ENCODE measurements around the gene CBLB.
"Not testable (repeated sequence)": the region's sequence is repeated elsewhere in the genome, so short reads cannot be mapped to it uniquely, and the experiment has no call there.

CBLB gene

DNA sequence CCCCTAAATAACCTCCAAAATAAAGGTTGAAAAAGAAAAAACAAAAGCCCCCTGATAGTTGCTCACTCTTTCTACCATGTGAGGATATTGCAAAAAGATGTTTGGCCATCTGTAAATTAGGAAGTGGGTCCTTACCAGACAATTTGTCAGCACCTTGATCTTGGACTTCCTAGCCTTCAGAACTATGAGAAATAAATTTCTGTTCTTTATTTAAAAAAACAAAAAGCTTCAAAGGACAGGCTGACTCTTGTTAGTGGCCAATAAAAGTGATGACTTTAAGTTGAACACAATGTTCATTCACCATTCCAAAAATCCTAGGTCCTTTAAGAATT is 103.5 kb downstream of the CBLB start:
- Histone ChIP-seq H3K9ac (ENCODE audit: insufficient read length) (no peak overlapping the region), H3K27ac (no peak overlapping the region), H3K36me3 (ENCODE audit: insufficient read depth, low read length) (no peaks in the 10 kb centered on the region), H3K9me3 (ENCODE audit: low read depth, low read length) (no peaks in the 10 kb centered on the region), H3K4me3 (no peak overlapping the region)
- DNase-seq (ENCODE audit: low read depth, low spot score): no peak
- TF ChIP-seq POLR2AphosphoS5 (IDR thresholded peaks at IDR 0.05; ENCODE audit: borderline replicate concordance, low read depth, low read length): no peak
- no peak for TF ChIP-seq EZH2 (IDR thresholded peaks at IDR 0.05)
- no peak for TF ChIP-seq FOXP2 (optimal IDR thresholded peaks at IDR 0.05; ENCODE audit: control extremely low read depth, extremely low read length, insufficient read depth)

GRCh38 chr3:105764378-105765307 is 104.2 kb downstream of the CBLB start:
- TF ChIP-seq EZH2 (IDR thresholded peaks at IDR 0.05): no peak
- no peak for TF ChIP-seq FOXP2 (optimal IDR thresholded peaks at IDR 0.05; ENCODE audit: control extremely low read depth, extremely low read length, insufficient read depth)
- TF ChIP-seq POLR2AphosphoS5 (IDR thresholded peaks at IDR 0.05; ENCODE audit: borderline replicate concordance, low read depth, low read length): no peak
- no peak for DNase-seq (ENCODE audit: low read depth, low spot score)
- Histone ChIP-seq H3K36me3 (ENCODE audit: insufficient read depth, low read length) (no peaks in the 10 kb centered on the region; the same call in 1 of the 2 replicates), H3K9me3 (ENCODE audit: low read depth, low read length) (no peaks in the 10 kb centered on the region), H3K4me3 (no peak overlapping the region), H3K27ac (no peak overlapping the region), H3K9ac (ENCODE audit: insufficient read length) (no peak overlapping the region)

GRCh38 chr3:105763659-105764036 is 105.2 kb downstream of the CBLB start:
- DNase-seq (ENCODE audit: low read depth, low spot score): no peak
- TF ChIP-seq EZH2 (IDR thresholded peaks at IDR 0.05): no peak
- TF ChIP-seq POLR2AphosphoS5 (IDR thresholded peaks at IDR 0.05; ENCODE audit: borderline replicate concordance, low read depth, low read length): no peak
- no peak for TF ChIP-seq FOXP2 (optimal IDR thresholded peaks at IDR 0.05; ENCODE audit: control extremely low read depth, extremely low read length, insufficient read depth)
- no peak overlapping the region for H3K4me3 ChIP-seq
- H3K9ac ChIP-seq (ENCODE audit: insufficient read length): no peak overlapping the region
- H3K36me3 ChIP-seq (ENCODE audit: insufficient read depth, low read length): no peaks in the 10 kb centered on the region; the same call in 1 of the 2 replicates
- no peaks in the 10 kb centered on the region for H3K9me3 ChIP-seq (ENCODE audit: low read depth, low read length)
- H3K27ac ChIP-seq: no peak overlapping the region

GRCh38 chr3:105762749-105763658 is 105.8 kb downstream of the CBLB start:
- Histone ChIP-seq H3K36me3 (ENCODE audit: insufficient read depth, low read length) (no peaks in the 10 kb centered on the region; the same call in 1 of the 2 replicates), H3K9ac (ENCODE audit: insufficient read length) (no peak overlapping the region), H3K9me3 (ENCODE audit: low read depth, low read length) (no peaks in the 10 kb centered on the region), H3K27ac (no peak overlapping the region), H3K4me3 (no peak overlapping the region)
- DNase-seq (ENCODE audit: low read depth, low spot score): no peak
- TF ChIP-seq FOXP2 (optimal IDR thresholded peaks at IDR 0.05; ENCODE audit: control extremely low read depth, extremely low read length, insufficient read depth) (no peak), EZH2 (IDR thresholded peaks at IDR 0.05) (no peak), POLR2AphosphoS5 (IDR thresholded peaks at IDR 0.05; ENCODE audit: borderline replicate concordance, low read depth, low read length) (no peak)

DNA sequence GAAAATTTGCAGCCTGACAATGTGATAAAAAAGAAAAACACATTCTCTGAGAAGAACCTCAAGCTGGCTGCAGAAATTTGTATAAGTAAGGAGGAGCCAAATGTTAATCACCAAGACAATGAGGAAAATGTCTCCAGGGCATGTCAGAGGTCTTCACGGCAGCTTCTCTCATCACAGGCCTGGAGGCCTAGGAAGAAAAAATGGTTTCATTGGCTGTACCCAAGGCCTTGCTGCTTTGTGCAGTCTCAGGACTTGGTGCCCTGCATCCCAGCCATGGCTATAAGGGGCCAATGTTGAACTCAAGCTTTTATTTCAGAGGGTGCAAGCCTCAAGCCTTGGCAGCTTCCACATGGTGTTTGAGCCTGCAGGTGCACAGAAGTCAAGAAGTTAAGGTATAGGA is 106.6 kb downstream of the CBLB start:
- H3K27ac ChIP-seq; H3K4me3 ChIP-seq; H3K9me3 ChIP-seq (ENCODE audit: low read depth, low read length); DNase-seq (ENCODE audit: low read depth, low spot score); H3K9ac ChIP-seq (ENCODE audit: insufficient read length); H3K36me3 ChIP-seq (ENCODE audit: insufficient read depth, low read length): not testable (repeated sequence)

GRCh38 chr3:105759442-105760078 is 109.3 kb downstream of the CBLB start:
- H3K36me3 ChIP-seq (ENCODE audit: insufficient read depth, low read length): no peaks in the 10 kb centered on the region; the same call in 1 of the 2 replicates
- H3K4me3 ChIP-seq: no peak overlapping the region

GRCh38 chr3:105758451-105758850 is 110.4 kb downstream of the CBLB start:
- no peak overlapping the region for H3K27ac ChIP-seq
- no peak for DNase-seq (ENCODE audit: low read depth, low spot score)
- no peak overlapping the region for H3K4me3 ChIP-seq
- TF ChIP-seq EZH2 (IDR thresholded peaks at IDR 0.05) (no peak), FOXP2 (optimal IDR thresholded peaks at IDR 0.05; ENCODE audit: control extremely low read depth, extremely low read length, insufficient read depth) (no peak), POLR2AphosphoS5 (IDR thresholded peaks at IDR 0.05; ENCODE audit: borderline replicate concordance, low read depth, low read length) (no peak)
- H3K9ac ChIP-seq (ENCODE audit: insufficient read length): no peak overlapping the region
- no peaks in the 10 kb centered on the region; the same call in 1 of the 2 replicates for H3K36me3 ChIP-seq (ENCODE audit: insufficient read depth, low read length)
- no peaks in the 10 kb centered on the region for H3K9me3 ChIP-seq (ENCODE audit: low read depth, low read length)

More at GRCh38 chr3:105759442-105760078, 109.3 kb downstream of the CBLB start:
- no peak overlapping the region for H3K9ac ChIP-seq (ENCODE audit: insufficient read length)
- TF ChIP-seq EZH2 (IDR thresholded peaks at IDR 0.05) (no peak), POLR2AphosphoS5 (IDR thresholded peaks at IDR 0.05; ENCODE audit: borderline replicate concordance, low read depth, low read length) (no peak), FOXP2 (optimal IDR thresholded peaks at IDR 0.05; ENCODE audit: control extremely low read depth, extremely low read length, insufficient read depth) (no peak)
- no peaks in the 10 kb centered on the region for H3K9me3 ChIP-seq (ENCODE audit: low read depth, low read length)
- H3K27ac ChIP-seq: no peak overlapping the region
- DNase-seq (ENCODE audit: low read depth, low spot score): no peak
